ENCODE data around the gene TLCD3A.

TLCD3A gene

GRCh38 chr17:705011-705410, 27.4 kb upstream of the TLCD3A start:
- no peaks in the 10 kb centered on the region for H3K27me3 ChIP-seq
- H3K4me1 ChIP-seq: no peaks in the 10 kb centered on the region
- no peak for TF ChIP-seq CTCF (IDR thresholded peaks at IDR 0.05; ENCODE audit: low read depth, low read length)
- no peaks in the 10 kb centered on the region for H3K36me3 ChIP-seq
- DNase-seq: no peak
- no peak overlapping the region for H3K4me3 ChIP-seq (ENCODE audit: low read depth, low read length)
- H3K9me3 ChIP-seq: no peaks in the 10 kb centered on the region

- no peak for TF ChIP-seq CTCF (IDR thresholded peaks at IDR 0.05; ENCODE audit: low read depth, low read length)
- Histone ChIP-seq H3K4me3 (ENCODE audit: low read depth, low read length) (no peak overlapping the region), H3K36me3 (no peaks in the 10 kb centered on the region), H3K27me3 (no peaks in the 10 kb centered on the region), H3K4me1 (no peaks in the 10 kb centered on the region), H3K9me3 (no peaks in the 10 kb centered on the region)
- no peak for DNase-seq
These were observed 26.5 kb upstream of the TLCD3A start for GRCh38 chr17:705863-706262.

GRCh38 chr17:708132-708531, 24.3 kb upstream of the TLCD3A start:
- no peak overlapping the region for H3K4me3 ChIP-seq (ENCODE audit: low read depth, low read length)
- TF ChIP-seq CTCF (IDR thresholded peaks at IDR 0.05; ENCODE audit: low read depth, low read length): no peak
- H3K4me1 ChIP-seq: no peaks in the 10 kb centered on the region
- H3K36me3 ChIP-seq: no peaks in the 10 kb centered on the region
- no peaks in the 10 kb centered on the region for H3K27me3 ChIP-seq
- no peak for DNase-seq
- no peaks in the 10 kb centered on the region for H3K9me3 ChIP-seq

GRCh38 chr17:718075-718474, 14.3 kb upstream of the TLCD3A start:
- no peak for TF ChIP-seq CTCF (IDR thresholded peaks at IDR 0.05; ENCODE audit: low read depth, low read length)
- Histone ChIP-seq H3K4me1 (no peaks in the 10 kb centered on the region), H3K27me3 (no peaks in the 10 kb centered on the region), H3K9me3 (no peaks in the 10 kb centered on the region), H3K36me3 (no peaks in the 10 kb centered on the region), H3K4me3 (ENCODE audit: low read depth, low read length) (no peak overlapping the region)
- no peak for DNase-seq

- no peak for DNase-seq
- Histone ChIP-seq H3K4me1 (no peaks in the 10 kb centered on the region), H3K4me3 (ENCODE audit: low read depth, low read length) (no peak overlapping the region), H3K27me3 (no peaks in the 10 kb centered on the region), H3K9me3 (no peaks in the 10 kb centered on the region), H3K36me3 (no peaks in the 10 kb centered on the region)
- TF ChIP-seq CTCF (IDR thresholded peaks at IDR 0.05; ENCODE audit: low read depth, low read length): no peak
These were observed 11.5 kb upstream of the TLCD3A start for GRCh38 chr17:720706-721539.

GRCh38 chr17:721540-721937, 10.9 kb upstream of the TLCD3A start:
- no peaks in the 10 kb centered on the region for H3K36me3 ChIP-seq
- H3K9me3 ChIP-seq: no peaks in the 10 kb centered on the region
- no peaks in the 10 kb centered on the region for H3K4me1 ChIP-seq
- no peak for TF ChIP-seq CTCF (IDR thresholded peaks at IDR 0.05; ENCODE audit: low read depth, low read length)
- no peak overlapping the region for H3K4me3 ChIP-seq (ENCODE audit: low read depth, low read length)
- DNase-seq: no peak
- H3K27me3 ChIP-seq: no peaks in the 10 kb centered on the region

Measured in BE2C (cell line).